GM23338 (cell line): ENCODE data around the gene HTATSF1. TPM values are rescaled to one million over a fixed set of nuclear protein-coding genes. Genes with fewer than 3 reads are reported as not detected.

Source experiments
- ATAC-seq: fragments of 200-7000 bp; cut with Tn5 transposase; 3 replicates; pipeline ENCODE4 v1.9.1; 2020
- DNase-seq: peaks from one replicate; pipeline ENCODE4 v3.0.0-alpha.2; 2015; ENCODE audit warnings: low spot score
- H2AFZ ChIP-seq: fragments of 200-600 bp; sonication (generic); 2 replicates; pipeline ENCODE4 v1.8.0; 2016; ENCODE audit warnings: antibody characterized with exemption, mild to moderate bottlenecking, moderate library complexity
- H3F3A ChIP-seq: fragments of 200-600 bp; sonication (generic); replicated peaks from 2 replicates; pipeline ENCODE4 v1.8.0; 2017; ENCODE audit warnings: antibody characterized with exemption, mixed run types, low read depth
- H3K27ac ChIP-seq: fragments of 200-600 bp; sonication (generic); 2 replicates; pipeline ENCODE4 v1.6.1; 2016; ENCODE audit warnings: low read depth
- H3K27me3 ChIP-seq: fragments of 200-600 bp; sonication (generic); 2 replicates; pipeline ENCODE4 v1.8.0; 2016; ENCODE audit warnings: mild to moderate bottlenecking, mixed run types, moderate library complexity; ENCODE audit not compliant: insufficient read depth
- H3K36me3 ChIP-seq: fragments of 200-600 bp; sonication (generic); 2 replicates; pipeline ENCODE4 v1.8.0; 2016; ENCODE audit warnings: mild to moderate bottlenecking; ENCODE audit not compliant: insufficient read depth
- H3K4me1 ChIP-seq: fragments of 200-600 bp; sonication (generic); 2 replicates; pipeline ENCODE4 v1.8.0; 2016; ENCODE audit warnings: mild to moderate bottlenecking, moderate library complexity; ENCODE audit not compliant: insufficient read depth
- H3K4me2 ChIP-seq: fragments of 200-600 bp; sonication (generic); 2 replicates; pipeline ENCODE4 v1.7.1; 2017; ENCODE audit warnings: mixed run types
- H3K4me3 ChIP-seq: fragments of 200-600 bp; sonication (generic); 2 replicates; pipeline ENCODE4 v1.6.1; 2016; ENCODE audit warnings: mixed run types
- H3K79me2 ChIP-seq: fragments of 200-600 bp; sonication (generic); replicated peaks from 2 replicates; pipeline ENCODE4 v1.8.0; 2017; ENCODE audit warnings: mild to moderate bottlenecking; ENCODE audit not compliant: insufficient read depth
- H3K9me2 ChIP-seq: fragments of 200-600 bp; sonication (generic); 2 replicates; pipeline ENCODE4 v1.8.0; 2017; ENCODE audit not compliant: insufficient read depth
- H4K20me1 ChIP-seq: fragments of 200-600 bp; sonication (generic); replicated peaks from 2 replicates; pipeline ENCODE4 v1.8.0; 2017; ENCODE audit warnings: mild to moderate bottlenecking; ENCODE audit not compliant: insufficient read depth
- H3K27ac Mint-ChIP-seq: 2 replicates; pipeline ENCODE4 v1.8.0; 2020; ENCODE audit warnings: inconsistent platforms, mild to moderate bottlenecking, moderate library complexity, mixed read lengths
- H3K27me3 Mint-ChIP-seq: 3 replicates; pipeline ENCODE4 v1.8.0; 2022; ENCODE audit warnings: low read depth, mild to moderate bottlenecking, moderate library complexity, mixed read lengths, inconsistent platforms; ENCODE audit not compliant: insufficient read depth, poor library complexity
- H3K36me3 Mint-ChIP-seq: 3 replicates; pipeline ENCODE4 v1.8.0; 2021; ENCODE audit warnings: low read depth, mild to moderate bottlenecking, inconsistent platforms, moderate library complexity, mixed read lengths
- H3K4me1 Mint-ChIP-seq: 3 replicates; pipeline ENCODE4 v1.8.0; 2020; ENCODE audit warnings: mild to moderate bottlenecking, inconsistent platforms, mixed read lengths
- H3K4me3 Mint-ChIP-seq: 3 replicates; pipeline ENCODE4 v1.8.0; 2021; ENCODE audit warnings: moderate library complexity, mild to moderate bottlenecking, inconsistent platforms, mixed read lengths
- H3K9me3 Mint-ChIP-seq: 3 replicates; pipeline ENCODE4 v1.8.0; 2020; ENCODE audit warnings: moderate library complexity, mild to moderate bottlenecking, inconsistent platforms, mixed read lengths
- CREB1 ChIP-seq: fragments of 250-450 bp; sonication (Bioruptor Pico); IDR thresholded peaks from 2 replicates; pipeline ENCODE4 v1.5.0; 2020; ENCODE audit warnings: low read depth, mild to moderate bottlenecking, moderate library complexity
- CTCF ChIP-seq, 2 experiments: fragments of 200-600 bp in 1 of 2; sonication (generic) in 1 of 2; conservative IDR thresholded peaks; 2 replicates each; pipeline versions ENCODE4 v1.5.1 to v1.6.1; 2016 to 2017; ENCODE audit warnings: antibody characterized with exemption in 2 of 2, low read depth in 2 of 2, mild to moderate bottlenecking in 2 of 2, moderate library complexity in 1 of 2
- ETS1 ChIP-seq: IDR thresholded peaks from 2 replicates; pipeline ENCODE4 v1.6.1; 2016; ENCODE audit warnings: antibody characterized with exemption
- EZH2 ChIP-seq: fragments of 200-600 bp; sonication (generic); IDR thresholded peaks from one replicate; pipeline ENCODE4 v1.8.0; 2017; ENCODE audit warnings: antibody characterized with exemption, mild to moderate bottlenecking, low read depth; ENCODE audit not compliant: unreplicated experiment
- EZH2phosphoT487 ChIP-seq: fragments of 200-600 bp; sonication (generic); IDR thresholded peaks from one replicate; pipeline ENCODE4 v1.8.1; 2018; ENCODE audit warnings: antibody characterized with exemption; ENCODE audit not compliant: unreplicated experiment
- JUNB ChIP-seq: IDR thresholded peaks from one replicate; pipeline ENCODE4 v1.6.1; 2016; ENCODE audit warnings: antibody characterized with exemption; ENCODE audit not compliant: unreplicated experiment
- NANOG ChIP-seq: IDR thresholded peaks from 2 replicates; pipeline ENCODE4 v1.6.1; 2016; ENCODE audit warnings: antibody characterized with exemption, borderline replicate concordance
- POLR2AphosphoS5 ChIP-seq: IDR thresholded peaks from 2 replicates; pipeline ENCODE4 v1.6.1; 2016; ENCODE audit warnings: antibody characterized with exemption, low read depth
- REST ChIP-seq: IDR thresholded peaks from one replicate; pipeline ENCODE4 v1.6.1; 2018; ENCODE audit warnings: antibody characterized with exemption; ENCODE audit not compliant: unreplicated experiment
- STAT1 ChIP-seq: IDR thresholded peaks from one replicate; pipeline ENCODE4 v1.6.1; 2016; ENCODE audit warnings: antibody characterized with exemption; ENCODE audit not compliant: unreplicated experiment
- ZNF114 ChIP-seq: fragments of 250-450 bp; sonication (Bioruptor Pico); IDR thresholded peaks from 2 replicates; pipeline ENCODE4 v1.5.0; 2020; ENCODE audit warnings: mild to moderate bottlenecking, moderate library complexity
- ZNF331 ChIP-seq: fragments of 250-450 bp; sonication (Bioruptor Pico); IDR thresholded peaks from 2 replicates; pipeline ENCODE4 v1.5.0; 2020; ENCODE audit warnings: low read depth, mild to moderate bottlenecking, moderate library complexity
- ZNF462 ChIP-seq: fragments of 250-450 bp; sonication (Bioruptor Pico); IDR thresholded peaks from 2 replicates; pipeline ENCODE4 v1.5.0; 2020; ENCODE audit warnings: mild to moderate bottlenecking, moderate library complexity
- polyA plus RNA-seq: library from polyadenylated mRNA; unstranded; fragments of >200 nt; fragmentation: Nextera tagmentation; extraction: Ambion mirVana; gene quantifications from 2 replicates; pipeline ENCODE4 v1.2.1, GENCODE V29; 2016
- total RNA-seq: library from RNA; depleted of rRNA; stranded (reverse); fragments of >200 nt; shearing (Covaris generic); gene quantifications from 2 replicates; pipeline ENCODE4 v1.2.3, GENCODE V29; 2014

Gene HTATSF1
- total and polyA plus RNA-seq, 2 experiments from 2014 or later = 85.5 to 86.8 TPM

- Histone ChIP-seq H4K20me1 (0 out of 2 replicates have a peak, but pooled peaks cover 3% of the 10 kb centered on the region), H3F3A (no peaks in the 10 kb centered on the region), H3K4me3 (no peak overlapping the region), H3K4me2 (no peak overlapping the region), H3K79me2 (peaks cover 22% of the 10 kb centered on the region), H3K27me3 (no peaks in the 10 kb centered on the region), H3K36me3 (peaks cover under 1% of the 10 kb centered on the region; the same call in 1 of the 2 replicates), H2AFZ (no peak overlapping the region), H3K27ac (no peak overlapping the region), H3K4me1 (no peaks in the 10 kb centered on the region), H3K9me2 (no peaks in the 10 kb centered on the region)
- TF ChIP-seq CTCF (conservative IDR thresholded peaks at IDR 0.05; ENCODE audit: low read depth in 2 of 2) = no peak
- no peak for TF ChIP-seq POLR2AphosphoS5
- no peak for TF ChIP-seq ZNF462 (CRISPR knock-in tag)
- TF ChIP-seq JUNB = no peak
- no peak for TF ChIP-seq ZNF331 (CRISPR knock-in tag)
- no peak for TF ChIP-seq STAT1
- no peak for TF ChIP-seq REST
- TF ChIP-seq EZH2 = no peak
- no peak for TF ChIP-seq ETS1
- TF ChIP-seq EZH2phosphoT487 = no peak
- no peak for TF ChIP-seq NANOG
- no peak for TF ChIP-seq CREB1 (CRISPR knock-in tag)
- no peak for TF ChIP-seq ZNF114 (CRISPR knock-in tag)
- H3K9me3 Mint-ChIP-seq = no peaks in the 10 kb centered on the region; the same call in 2 of the 3 replicates
- no peak for ATAC-seq
- H3K27me3 Mint-ChIP-seq = no peaks in the 10 kb centered on the region
- DNase-seq = no peak
- no peak overlapping the region for H3K27ac Mint-ChIP-seq
- peaks cover 7% of the 10 kb centered on the region; the same call in 2 of the 3 replicates for H3K4me1 Mint-ChIP-seq
- H3K36me3 Mint-ChIP-seq = peaks cover 4% of the 10 kb centered on the region; the same call in 2 of the 3 replicates
- H3K4me3 Mint-ChIP-seq = no peak overlapping the region
Observed at GRCh38 chrX:136495043-136495442, 2.3 kb upstream of the HTATSF1 start.
